Fibroblast of upper back skin (primary cell): ENCODE data around the gene KCTD16.

Experiments used
- DNase-seq: peaks from one replicate; pipeline ENCODE4 v3.0.0-alpha.2; 2013

Gene KCTD16

DNA sequence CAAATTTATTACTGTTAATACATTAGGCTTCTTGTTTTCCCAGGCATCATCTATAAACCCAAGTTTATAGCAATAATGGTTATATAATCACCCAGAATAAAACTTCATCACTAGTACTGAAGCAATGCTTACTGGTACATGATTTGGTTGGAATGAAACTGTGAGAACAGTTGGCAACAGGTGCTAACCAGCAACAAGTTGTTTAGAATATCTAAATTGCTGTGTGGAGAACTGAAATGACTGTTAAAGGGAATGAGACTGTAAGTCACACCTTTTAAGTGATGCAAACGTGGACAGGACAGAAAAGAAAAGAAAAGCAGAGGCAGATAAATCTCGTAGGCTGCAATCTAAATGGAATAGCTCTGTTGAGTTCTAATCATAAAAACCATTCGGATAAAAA lies 2.7 kb upstream of the KCTD16 start:
- no peak for DNase-seq

DNA sequence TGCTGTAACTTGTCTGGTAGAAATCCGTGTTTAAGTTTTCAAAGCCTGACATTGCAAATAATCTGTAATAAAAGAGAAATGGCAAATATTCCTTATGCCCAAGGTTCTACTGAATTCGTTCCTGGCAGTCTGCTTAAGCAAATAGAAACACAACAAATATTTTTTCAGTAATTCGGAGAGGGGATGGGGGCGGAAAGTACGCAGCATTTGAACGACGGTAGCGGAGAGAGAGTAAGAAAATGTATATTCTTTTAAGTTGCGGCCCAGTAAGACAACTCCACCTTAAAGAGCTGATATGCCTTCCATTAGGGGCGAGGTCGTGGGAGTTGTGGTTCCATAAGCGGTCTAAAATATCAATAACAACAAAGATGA lies 783 bp upstream of the KCTD16 start:
- no peak for DNase-seq

DNA sequence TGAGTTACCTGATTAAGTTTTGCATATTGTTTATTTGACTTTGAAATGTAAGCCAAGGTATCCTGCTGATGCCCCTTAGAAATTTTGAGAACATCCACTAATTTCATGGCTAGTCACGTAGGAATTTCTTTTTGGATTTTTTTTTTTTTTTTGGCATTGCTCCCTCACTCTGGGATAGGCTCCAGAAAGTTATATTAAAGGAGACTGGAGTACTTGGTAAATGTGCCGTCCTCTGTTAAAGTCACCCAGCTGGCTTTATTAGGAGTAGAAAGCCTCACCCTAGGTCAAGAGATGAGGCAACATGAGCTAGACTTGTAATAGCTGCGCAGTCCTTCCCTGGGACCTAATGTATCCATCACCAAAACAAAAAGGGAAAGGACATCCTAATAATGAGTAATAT lies 3.1 kb downstream of the KCTD16 start:
- no peak for DNase-seq

DNA sequence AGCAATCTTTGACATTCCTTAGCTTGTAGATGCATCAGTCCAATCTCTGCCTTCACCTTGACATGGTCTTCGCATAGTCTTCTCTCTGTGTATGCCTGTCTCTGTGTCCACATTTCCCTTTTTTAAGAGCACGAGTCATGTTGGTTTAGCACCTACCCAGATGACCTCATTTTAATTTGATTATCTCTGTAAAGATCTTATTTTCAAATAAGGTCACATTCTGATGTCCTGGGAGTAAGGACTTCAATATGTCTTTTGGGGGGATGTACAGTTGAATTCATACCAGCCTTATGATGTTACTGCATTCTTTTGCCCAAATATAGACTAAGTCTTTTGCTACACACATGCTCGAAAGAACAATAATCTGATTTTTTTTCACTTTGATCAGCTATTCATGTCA lies 6.9 kb downstream of the KCTD16 start:
- DNase-seq: peak; percentile 82

DNA sequence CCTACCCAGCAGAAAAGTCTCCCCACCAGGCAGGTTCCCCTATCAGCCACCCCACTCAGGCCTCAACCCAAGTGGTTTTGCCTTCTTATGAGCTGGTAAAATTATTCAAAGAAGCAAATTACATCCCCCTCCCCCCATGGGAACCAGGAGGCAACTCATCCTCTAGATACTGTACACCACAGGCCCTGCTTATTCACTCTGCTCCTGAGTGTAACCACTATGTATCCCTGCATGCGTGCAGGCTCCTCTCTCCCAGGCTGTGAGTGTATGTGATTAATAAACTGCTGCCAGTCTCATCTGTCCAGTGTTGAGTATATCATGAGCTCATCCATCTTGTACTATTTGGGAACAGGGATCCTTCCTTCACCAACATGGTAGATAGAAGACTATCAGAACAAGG lies 8.6 kb downstream of the KCTD16 start:
- DNase-seq: peak; percentile 49

DNA sequence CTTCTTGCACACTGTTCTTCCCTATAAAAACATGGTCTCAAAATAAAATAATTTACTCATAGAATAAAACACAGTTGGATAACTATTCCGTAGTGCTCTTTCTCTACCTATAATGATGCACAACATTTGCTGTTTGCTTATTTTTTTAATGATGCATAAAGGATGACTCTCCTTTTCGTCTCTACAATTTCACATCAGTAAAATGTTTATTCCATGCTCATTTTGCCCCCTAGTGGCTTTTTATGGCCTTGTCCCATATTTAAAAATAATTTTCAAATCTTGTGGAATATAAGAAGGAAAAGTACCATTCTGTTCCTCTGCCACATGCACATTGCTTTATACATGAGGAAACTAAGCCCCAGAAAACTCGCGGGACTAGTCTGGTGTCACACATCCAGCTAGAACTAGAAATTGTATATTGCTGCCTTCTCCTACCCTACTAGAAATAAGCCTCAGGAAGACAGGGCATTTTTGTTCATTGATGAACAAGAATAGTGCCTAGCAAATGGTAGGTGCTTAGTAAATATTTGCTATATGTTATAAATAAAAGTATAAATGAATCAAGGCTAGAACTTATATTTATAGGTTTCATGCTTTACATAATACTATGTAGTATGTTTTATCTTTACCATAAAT lies 12.7 kb downstream of the KCTD16 start:
- peak; percentile 50 for DNase-seq

DNA sequence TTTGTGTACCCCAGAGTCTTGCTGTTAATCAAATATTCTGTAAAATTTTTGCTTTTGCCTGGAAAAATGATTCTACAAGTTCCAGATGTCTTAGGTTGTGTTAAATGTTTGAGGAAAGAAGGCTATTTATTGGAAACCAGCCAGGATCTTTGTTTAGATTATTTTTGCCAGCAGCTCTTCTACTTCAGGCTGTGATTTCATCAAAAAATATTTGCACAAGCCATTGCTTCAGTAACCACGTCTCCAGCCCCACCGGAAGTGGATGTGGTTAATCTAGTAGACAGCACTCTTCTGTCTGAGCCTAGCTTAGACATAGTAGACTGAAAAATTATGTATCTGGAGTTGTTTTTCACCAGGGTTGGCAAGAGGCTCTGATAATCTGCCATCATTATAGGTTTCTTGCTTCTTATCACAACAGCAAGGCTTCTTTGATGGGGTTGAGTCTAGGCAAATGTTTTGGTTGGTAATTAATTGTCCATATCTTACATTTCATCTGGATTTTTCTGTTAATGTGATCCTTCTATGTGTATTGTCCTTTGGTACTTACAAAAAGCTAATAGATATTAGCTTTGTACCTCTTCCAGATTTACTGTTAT lies 17.1 kb downstream of the KCTD16 start:
- DNase-seq: peak; percentile 99

DNA sequence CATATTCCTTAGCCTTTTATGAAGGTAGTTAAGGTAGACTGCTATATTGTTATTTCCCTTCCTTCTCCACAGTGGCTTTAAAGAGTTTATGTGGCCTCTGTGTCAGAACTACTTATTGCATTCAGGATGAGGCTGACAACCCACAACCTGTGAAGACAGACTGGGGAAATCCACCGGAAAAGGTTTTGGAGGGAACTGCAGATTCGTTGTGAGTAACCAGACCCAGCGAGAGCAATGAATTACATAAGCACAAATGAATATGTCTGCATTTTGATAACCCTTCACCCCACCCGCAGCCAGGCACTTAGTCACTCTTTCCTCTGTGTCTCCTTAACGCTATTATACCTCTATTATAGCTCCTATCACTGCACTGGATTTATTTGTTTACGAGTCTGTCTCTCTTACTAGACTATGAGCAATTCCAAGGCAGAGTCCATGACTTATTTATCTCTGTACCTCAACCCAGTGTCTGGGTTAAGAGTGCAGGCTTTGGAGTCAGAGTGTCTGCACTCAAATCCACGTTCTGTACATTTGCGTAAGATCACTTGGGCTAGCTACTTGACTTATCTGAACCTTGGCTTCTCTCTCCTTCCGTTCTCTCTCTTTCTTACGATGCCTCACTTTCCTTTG lies 19.2 kb downstream of the KCTD16 start:
- peak; percentile 76 for DNase-seq

DNA sequence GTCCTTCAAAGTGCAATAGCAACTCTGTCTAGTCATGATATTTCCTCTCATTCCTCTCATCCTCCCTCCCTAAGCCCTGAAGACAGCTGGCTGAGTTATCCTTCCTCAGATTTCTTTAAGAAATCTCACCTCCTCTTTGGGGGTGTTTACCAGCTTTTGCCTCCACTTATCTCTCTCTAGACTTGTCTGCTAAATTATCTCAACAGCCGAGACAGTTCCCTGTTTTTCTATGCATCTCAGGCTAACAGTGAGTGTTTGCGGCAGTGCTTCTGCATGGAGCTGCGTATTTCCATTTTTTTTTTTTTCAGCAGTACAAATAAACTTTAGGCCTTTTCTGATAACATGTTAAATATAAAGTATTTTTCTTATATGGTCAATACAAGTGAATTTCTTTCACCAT lies 20.9 kb downstream of the KCTD16 start:
- no peak for DNase-seq

DNA sequence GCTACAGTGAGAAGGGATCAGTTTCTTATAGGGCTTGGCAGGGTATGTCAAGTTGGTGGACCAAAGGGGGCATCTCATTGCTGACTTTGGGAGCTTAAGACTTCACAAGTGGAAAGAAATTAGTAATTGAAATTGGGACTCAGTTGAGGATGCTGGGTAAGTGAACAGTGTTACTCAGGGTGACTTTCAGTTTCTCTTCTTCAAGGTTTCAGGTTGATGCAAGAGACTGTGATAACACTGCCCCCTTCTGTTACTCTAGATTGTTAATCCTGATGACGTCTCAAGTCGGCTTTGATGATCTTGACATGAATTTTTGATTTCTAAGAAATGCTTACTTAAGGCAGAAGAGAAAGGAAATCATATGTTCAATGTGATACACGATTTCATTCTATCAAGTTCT lies 21.3 kb downstream of the KCTD16 start:
- DNase-seq: peak; percentile 78

DNA sequence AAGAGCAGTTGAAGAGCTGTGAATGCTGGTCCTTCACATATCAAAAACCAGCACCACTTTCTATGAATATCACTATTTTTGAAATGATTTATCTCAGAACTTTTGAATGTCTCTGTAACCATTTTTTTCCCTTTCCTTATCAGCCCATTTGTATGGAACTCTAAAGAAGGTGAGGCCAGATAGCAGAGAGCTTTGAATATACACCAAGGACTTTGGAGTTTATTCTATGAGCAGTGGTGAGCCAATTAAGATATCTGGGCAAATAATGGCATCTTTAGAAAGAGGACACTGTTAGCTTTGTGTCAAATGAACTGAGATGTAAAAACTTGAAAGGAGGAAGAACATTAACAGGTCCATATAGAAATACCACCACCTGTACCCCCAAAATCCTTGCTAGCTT lies 22.0 kb downstream of the KCTD16 start:
- no peak for DNase-seq

DNA sequence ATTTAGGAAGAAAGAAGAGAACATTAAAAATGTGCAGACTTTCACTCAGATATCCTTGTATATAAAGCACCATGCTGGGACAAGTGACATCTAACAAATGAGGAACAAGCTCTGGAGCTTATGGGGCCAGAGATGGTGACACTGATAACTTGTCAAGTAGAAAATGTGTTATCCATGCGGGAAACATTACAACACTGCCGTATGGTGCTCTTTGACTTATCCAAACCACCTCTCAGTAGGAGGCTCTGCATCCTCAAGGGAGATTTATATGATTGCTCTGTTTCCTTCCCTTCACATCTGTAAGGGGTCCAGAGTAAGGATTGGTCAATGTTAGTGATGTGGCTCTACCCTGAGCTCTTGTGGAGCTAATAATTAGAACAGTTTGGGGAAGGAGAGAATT lies 23.5 kb downstream of the KCTD16 start:
- no peak for DNase-seq

DNA sequence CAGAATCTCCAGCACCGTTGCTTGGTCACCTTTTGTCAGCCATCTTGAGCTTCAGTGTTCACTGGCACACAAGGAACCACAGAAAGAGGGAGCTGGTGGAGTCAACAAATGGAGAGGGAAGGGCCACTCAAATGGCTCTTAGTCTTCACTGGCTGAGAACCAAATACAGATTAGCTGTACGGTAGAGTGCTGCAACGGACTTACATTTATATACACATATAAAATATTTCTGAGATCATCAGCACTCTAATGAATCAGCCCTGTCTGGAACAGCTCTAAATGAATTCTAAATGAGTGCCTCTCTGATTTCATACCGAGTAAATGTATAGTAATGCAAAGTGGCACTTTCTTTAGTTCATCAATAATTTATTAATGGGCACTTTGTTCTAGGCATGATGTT lies 24.8 kb downstream of the KCTD16 start:
- DNase-seq: no peak

DNA sequence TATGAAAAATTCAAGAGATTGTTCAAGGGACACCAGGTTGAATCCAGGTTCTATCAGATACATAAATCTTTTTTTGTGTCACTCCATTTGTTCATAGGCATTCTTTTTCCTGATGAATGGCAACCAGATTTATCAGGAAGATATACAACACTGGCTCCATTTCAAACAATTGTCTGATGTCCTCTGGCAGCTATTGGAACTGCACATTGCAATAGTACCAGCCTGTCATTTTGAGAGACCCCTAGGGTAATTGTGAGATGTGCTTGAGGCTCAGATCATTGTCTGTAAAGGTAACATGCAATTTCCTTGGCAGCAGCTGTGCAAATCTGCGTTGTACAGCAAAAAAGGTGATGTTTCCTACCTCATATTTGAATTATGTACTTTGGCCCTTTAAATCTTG lies 25.9 kb downstream of the KCTD16 start:
- no peak for DNase-seq

DNA sequence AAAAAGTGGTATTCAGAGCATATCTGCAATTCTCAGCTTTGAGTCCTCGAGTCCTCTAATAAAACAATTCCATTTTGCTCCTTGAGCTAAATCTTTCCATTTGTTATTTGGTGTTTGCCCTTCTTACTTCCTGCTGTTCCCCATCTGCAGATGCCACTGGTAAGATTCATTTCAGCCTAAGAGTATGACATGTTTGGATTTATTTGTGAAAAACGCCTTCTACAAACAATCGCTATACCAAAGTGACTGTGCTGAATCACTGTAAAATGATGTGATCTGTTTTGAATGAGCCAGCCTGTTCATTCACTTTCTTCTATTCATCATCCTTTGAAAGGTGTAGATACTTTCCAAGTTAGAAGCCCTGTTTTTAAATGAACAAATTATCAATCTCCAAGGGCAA lies 27.7 kb downstream of the KCTD16 start:
- no peak for DNase-seq

DNA sequence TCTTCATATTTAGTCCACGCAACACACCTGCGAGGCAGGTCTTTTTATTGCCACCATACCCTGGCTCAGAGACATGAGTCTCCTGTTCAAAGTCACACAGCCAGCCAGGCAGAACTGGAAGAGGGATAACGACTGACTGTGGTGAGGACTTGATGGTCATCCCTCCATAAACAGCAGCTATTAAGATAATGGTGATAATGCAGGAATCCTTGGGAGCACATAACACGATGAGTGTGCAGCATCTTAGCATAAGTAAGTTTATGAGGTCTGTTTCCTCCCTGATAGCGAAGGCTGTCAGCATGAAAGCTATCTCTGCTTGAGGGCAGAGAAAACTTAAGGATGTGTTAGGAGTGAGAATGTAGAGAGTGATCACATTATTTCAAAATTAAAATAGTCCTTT lies 30.9 kb downstream of the KCTD16 start:
- DNase-seq: no peak

DNA sequence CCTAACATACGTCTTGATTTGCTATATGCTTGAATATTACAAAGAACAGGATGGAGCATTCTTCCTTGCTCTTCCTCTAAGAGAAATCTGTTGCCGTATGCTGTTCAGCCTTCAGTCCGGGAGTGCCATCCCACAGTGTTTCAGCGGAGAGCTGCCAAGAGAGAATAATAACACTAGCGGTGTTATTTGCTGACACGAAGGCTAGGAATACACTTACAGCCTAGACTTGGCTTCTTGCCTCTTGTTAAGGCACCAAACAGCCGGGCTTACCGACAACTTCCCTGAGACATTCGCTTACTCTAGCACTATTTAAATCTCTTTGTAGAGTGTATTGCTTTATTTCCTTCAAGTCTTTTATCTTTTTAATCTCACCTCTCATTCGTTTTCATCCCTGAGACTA lies 31.4 kb downstream of the KCTD16 start:
- peak; percentile 29 for DNase-seq

DNA sequence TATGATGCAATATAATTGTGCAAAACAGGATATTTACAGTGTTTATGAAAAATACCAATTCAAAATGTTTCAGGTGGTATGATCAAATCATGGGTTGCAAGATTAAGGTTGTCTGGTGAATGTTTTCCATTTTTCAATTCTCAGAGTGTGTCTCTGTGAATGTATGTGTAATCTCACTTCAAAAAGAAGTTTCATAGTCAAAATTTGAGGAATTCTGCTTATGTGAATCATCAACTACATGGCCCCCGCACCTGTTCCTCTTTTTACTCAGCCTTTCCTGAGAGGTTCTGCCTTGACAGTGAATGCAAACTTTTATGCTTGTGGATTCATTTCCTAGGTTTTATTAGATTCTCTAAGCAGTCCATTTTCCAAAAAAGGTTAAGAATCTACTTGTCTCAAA lies 32.1 kb downstream of the KCTD16 start:
- DNase-seq: no peak

DNA sequence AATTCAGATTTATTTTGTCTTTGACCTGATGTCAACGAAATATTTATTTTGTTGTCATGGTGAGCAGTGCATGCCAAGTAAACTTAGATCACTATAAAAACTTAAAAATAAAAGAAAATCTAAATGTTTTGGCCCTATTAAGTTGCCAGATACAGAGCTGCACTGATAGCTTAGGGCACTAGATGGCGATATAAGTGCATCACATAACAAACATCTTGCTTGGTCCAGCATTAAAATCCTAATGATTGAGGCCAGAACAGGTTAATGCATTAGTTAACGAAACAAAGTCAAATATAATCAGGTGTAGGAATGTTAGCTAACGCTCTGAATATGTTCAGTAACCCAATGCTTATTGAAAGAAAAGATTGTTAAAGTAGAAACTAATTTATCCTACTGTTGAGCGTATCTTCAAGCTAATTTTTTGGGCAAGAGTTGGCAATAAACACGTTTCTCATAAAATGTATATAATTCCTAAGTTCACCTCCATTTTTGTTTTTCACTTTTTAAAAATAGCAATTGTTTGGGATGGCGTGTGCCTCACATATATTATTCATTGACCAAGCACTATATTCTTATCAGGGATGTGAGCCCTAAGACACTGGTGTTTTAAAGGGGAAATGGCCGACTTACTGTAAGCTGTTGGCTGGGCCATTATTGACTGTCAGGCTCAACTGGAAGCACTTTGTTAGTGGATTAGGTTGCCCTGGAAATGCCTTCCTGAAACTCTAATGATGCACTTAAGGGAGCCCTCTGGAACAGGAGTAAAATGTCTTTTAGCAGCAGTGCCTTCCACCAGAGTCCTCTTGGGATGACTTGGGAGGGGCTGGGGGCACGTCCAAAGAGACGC lies 33.3 kb downstream of the KCTD16 start:
- DNase-seq: peak; percentile 69

DNA sequence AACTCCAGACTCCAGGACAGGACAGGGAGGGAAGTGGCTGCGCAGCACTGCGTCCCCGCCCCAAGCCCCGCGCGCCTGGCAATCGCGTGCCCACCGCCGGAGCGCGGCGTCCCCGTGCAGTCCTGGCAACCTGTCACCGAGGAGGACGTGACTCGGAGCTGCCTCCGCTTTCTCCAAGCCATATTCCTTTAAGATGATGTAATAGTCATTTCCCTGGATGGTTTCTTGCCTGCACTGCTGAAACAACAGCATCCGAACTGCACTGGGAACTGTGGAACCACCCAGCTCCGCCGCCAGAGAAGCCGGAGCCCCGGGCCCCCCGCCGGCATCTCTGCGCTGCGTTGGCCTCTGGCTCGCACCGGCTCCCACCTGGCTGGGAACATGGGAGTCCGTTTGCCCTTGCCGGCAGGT lies 34.5 kb downstream of the KCTD16 start:
- DNase-seq: peak; percentile 53

DNA sequence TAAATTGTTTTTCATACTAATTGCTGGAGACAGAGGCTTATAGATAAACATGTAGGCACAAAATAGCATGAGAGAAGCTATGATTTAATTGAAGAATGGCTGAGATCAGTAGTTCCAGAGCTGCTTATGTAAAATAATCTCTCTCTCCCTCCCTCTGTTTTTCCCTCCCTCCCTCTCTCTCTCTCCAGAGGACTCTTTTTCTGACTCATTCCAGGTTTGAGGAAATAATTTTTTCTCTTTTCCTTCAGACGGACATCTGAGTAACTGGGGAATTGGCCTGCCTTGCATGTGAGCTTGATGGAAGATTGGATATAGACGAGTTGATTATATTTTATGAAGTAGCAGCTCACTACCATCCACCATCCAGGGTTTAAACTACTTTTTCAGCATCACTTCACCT lies 35.5 kb downstream of the KCTD16 start:
- peak; percentile 51 for DNase-seq

DNA sequence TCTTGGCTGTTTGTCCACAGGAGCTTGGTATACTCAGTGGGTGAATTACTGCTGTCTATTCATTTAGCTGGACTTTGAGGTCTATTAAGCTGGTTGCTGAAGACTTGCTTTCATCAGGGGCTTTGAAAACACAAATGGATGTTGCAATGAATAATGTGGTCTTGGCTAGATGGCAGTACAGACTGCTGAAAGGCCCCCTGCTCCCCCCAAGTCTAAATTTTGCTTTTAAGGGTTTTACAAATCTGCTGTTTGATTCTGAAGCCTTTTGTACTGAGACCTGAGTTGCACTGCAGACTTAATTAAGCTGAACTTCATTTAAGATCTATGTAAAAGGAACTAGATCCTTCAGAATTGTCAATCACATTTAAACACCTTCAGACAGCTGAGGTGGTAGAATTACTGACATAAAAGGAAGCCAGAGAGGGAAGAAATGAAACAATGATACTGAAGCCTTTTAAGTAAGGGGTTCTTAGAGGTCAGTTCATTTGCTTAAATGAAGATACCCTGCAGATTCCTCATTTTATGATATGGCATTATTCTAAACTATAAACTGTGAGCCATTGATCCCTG lies 37.3 kb downstream of the KCTD16 start:
- DNase-seq: no peak

DNA sequence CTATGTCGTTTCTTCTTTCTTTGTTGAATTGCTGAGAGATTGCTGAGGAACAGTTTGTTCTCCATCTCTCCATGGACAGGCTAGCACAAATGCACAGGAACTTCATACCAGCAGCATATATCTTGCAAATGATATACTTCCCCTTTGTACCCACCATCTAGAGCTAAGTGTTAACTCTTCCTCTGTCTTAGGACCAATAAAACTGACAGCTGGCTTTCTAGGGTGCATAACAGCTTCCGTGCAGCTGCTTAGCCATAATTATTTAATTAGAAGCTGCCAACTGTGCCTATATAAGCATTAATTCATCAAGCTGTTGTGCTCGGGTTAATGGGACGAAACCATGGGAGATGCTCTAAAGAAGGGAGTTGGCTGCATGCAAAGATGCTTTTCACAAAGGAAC lies 38.7 kb downstream of the KCTD16 start:
- no peak for DNase-seq

DNA sequence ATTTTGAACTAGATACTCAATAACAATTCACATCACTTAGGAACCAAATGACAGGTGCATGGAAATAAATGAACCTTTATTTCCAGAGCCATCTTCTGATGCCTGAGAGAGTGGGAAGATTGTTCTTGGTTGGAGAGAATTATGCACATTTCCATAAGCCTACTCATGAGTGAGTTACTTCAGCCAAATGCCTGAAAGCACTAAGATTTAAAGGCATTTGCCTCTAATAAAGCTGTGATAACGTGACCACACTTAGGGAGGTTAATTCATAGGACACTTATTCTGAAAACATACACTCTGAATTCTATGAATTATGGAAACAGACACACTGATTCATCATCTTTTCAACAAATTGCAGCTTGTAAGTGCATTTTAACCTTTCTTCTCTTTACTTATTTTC lies 40.0 kb downstream of the KCTD16 start:
- no peak for DNase-seq
